Right lobe of liver (tissue), 6 donors: ENCODE measurements around the gene RBMS3. TPM values are rescaled to one million over a fixed set of nuclear protein-coding genes. Genes with fewer than 3 reads are reported as not detected.

ENCODE experiments used
- ATAC-seq, 4 donors: fragments of 200-7000 bp; cut with Tn5 transposase; one replicate each; pipeline ENCODE4 v1.9.1; 2020; ENCODE audit warnings: mild to moderate bottlenecking in 4 of 4, moderate library complexity in 4 of 4
- DNase-seq, 3 donors: peaks; one replicate each; pipeline ENCODE4 v3.0.0-alpha.2; 2020
- H3K27ac ChIP-seq, 3 donors: fragments of 200-600 bp; one replicate each; pipeline ENCODE4 v1.8.0; 2022
- H3K27me3 ChIP-seq, 2 donors: fragments of 200-600 bp; one replicate each; pipeline ENCODE4 v1.8.0; 2022
- H3K36me3 ChIP-seq, 4 donors: fragments of 200-600 bp; sonication (generic) in 1 of 4; one replicate each; pipeline versions ENCODE4 v1.5.1 to v1.8.0; 2017 to 2022; ENCODE audit warnings: control low read depth in 1 of 4
- H3K4me1 ChIP-seq, 4 donors: fragments of 200-600 bp; sonication (generic) in 1 of 4; one replicate each; pipeline versions ENCODE4 v1.5.1 to v1.8.0; 2017 to 2022; ENCODE audit warnings: control low read depth in 1 of 4
- H3K4me3 ChIP-seq, 3 donors: fragments of 200-600 bp; one replicate each; pipeline ENCODE4 v1.8.0; 2022
- H3K9me3 ChIP-seq, 4 donors: fragments of 200-600 bp; sonication (generic) in 1 of 4; one replicate each; pipeline versions ENCODE4 v1.5.1 to v1.8.0; 2017 to 2022; ENCODE audit warnings: control low read depth in 1 of 4
- CTCF ChIP-seq, 4 donors: fragments of 200-600 bp in 3 of 4; fragments of 450-650 bp in 1 of 4; IDR thresholded peaks; one replicate each; pipeline versions ENCODE4 v1.5.1 to v1.8.0; 2016 to 2022; ENCODE audit warnings: antibody characterized with exemption in 4 of 4, mild to moderate bottlenecking in 2 of 4
- POLR2A ChIP-seq: fragments of 450-650 bp; IDR thresholded peaks from one replicate; pipeline ENCODE4 v1.6.1; 2017; ENCODE audit warnings: antibody characterized with exemption, mild to moderate bottlenecking
- WGBS: methylation state at CpG from one replicate; pipeline ENCODE4 v1.1.6; 2018; ENCODE audit warnings: low coverage, low lambda C conversion rate; ENCODE audit not compliant: insufficient coverage; ENCODE audit errors: missing lambda C conversion rate; 5-methylcytosine and 5-hydroxymethylcytosine counted together
- intact Hi-C, 2 donors: fragments of 100-400 bp; cut with DNase I; formaldehyde crosslinking; loops; one replicate each; pipeline versions ENCODE4 v1.11.2 to v1.14.1; 2022
- total RNA-seq, 6 experiments: library from RNA; depleted of rRNA in 2 of 6; stranded (reverse); fragments of >200 nt in 2 of 6; fragmentation: NEBNext Ultra II Directional in 3 of 6; extraction: Animal tissue kit (Norgen Biotek cat#: 25700) in 3 of 6; gene quantifications; one replicate each; pipeline versions ENCODE4 v1.1.0 to v1.2.4, GENCODE V29; 2016 to 2023
- donor health status: DM: no; HTN: yes; CAD: no.
- donor health status: DM: no; HTN: no; CAD: no.
- donor health status: DM: no; HTN: no; CAD: no.
- donor health status: DM: no; HTN: yes; CAD: no.
- donor health status: DM: no; HTN: yes; CAD: no.

The RBMS3 gene
- total RNA-seq, 6 experiments from 2014 or later: 6.3 to 11.5 (median 8.3) TPM

- 29% methylated on average over 4 of the region's 4 CpGs for WGBS
- Histone ChIP-seq H3K27ac (no peak overlapping the region), H3K36me3 (no peaks in the 10 kb centered on the region), H3K27me3 (no peaks in the 10 kb centered on the region), H3K9me3 (no peaks in the 10 kb centered on the region), H3K4me3 (no peak overlapping the region), H3K4me1 (no peaks in the 10 kb centered on the region)
- intact Hi-C loops: no loop called here
- ATAC-seq (no peak), DNase-seq (no peak)
- no peak for TF ChIP-seq CTCF (IDR thresholded peaks at IDR 0.05)
- no peak for TF ChIP-seq POLR2A
These were observed 148.3 kb downstream of the RBMS3 start for GRCh38 chr3:29429055-29429679.

GRCh38 chr3:29430558-29430971 is 149.7 kb downstream of the RBMS3 start:
- intact Hi-C loops: no loop called here
- Histone ChIP-seq H3K27ac (no peak overlapping the region), H3K27me3 (no peaks in the 10 kb centered on the region), H3K36me3 (no peaks in the 10 kb centered on the region), H3K4me1 (no peaks in the 10 kb centered on the region), H3K9me3 (no peaks in the 10 kb centered on the region), H3K4me3 (no peak overlapping the region)
- no peak for DNase-seq
- TF ChIP-seq CTCF (IDR thresholded peaks at IDR 0.05): no peak
- TF ChIP-seq POLR2A: no peak
- WGBS: 8% methylated on average over 1 of the region's 1 CpG
- ATAC-seq: no peak

GRCh38 chr3:29436612-29437323 is 155.9 kb downstream of the RBMS3 start:
- H3K36me3 ChIP-seq: no peaks in the 10 kb centered on the region
- no peak overlapping the region for H3K27ac ChIP-seq
- DNase-seq: no peak

GRCh38 chr3:29438580-29438979 is 157.7 kb downstream of the RBMS3 start:
- Histone ChIP-seq H3K4me3 (no peak overlapping the region), H3K27ac (no peak overlapping the region), H3K4me1 (no peaks in the 10 kb centered on the region), H3K27me3 (no peaks in the 10 kb centered on the region), H3K36me3 (no peaks in the 10 kb centered on the region), H3K9me3 (no peaks in the 10 kb centered on the region)
- 59% methylated on average over 3 of the region's 3 CpGs for WGBS
- intact Hi-C loops: no loop called here
- DNase-seq (no peak), ATAC-seq (no peak)
- TF ChIP-seq CTCF (IDR thresholded peaks at IDR 0.05) (no peak), POLR2A (no peak)

More at GRCh38 chr3:29436612-29437323, 155.9 kb downstream of the RBMS3 start:
- no peaks in the 10 kb centered on the region for H3K27me3 ChIP-seq
- TF ChIP-seq CTCF (IDR thresholded peaks at IDR 0.05) (no peak), POLR2A (no peak)
- no peak overlapping the region for H3K4me3 ChIP-seq
- no peak for ATAC-seq
- intact Hi-C loops: no loop called here
- H3K4me1 ChIP-seq: no peaks in the 10 kb centered on the region
- no peaks in the 10 kb centered on the region for H3K9me3 ChIP-seq
